Prostate gland (tissue), 2 donors: ENCODE data around the gene OR8D1. TPM values are rescaled to one million over a fixed set of nuclear protein-coding genes. Genes with fewer than 3 reads are reported as not detected.

Experiments
- DNase-seq: peaks from one replicate; pipeline ENCODE4 v3.0.0-alpha.2; 2019; ENCODE audit warnings: low spot score
- H3K27ac ChIP-seq, 2 donors: fragments of 200-600 bp; sonication (generic); 2 replicates each; pipeline ENCODE4 v1.5.1; 2017 to 2019
- H3K27me3 ChIP-seq: fragments of 200-600 bp; sonication (generic); replicated peaks from 2 replicates; pipeline ENCODE4 v1.5.1; 2019; ENCODE audit not compliant: insufficient read depth
- H3K36me3 ChIP-seq, 2 donors: fragments of 200-600 bp; sonication (generic); 1 replicate in 1 of 2; 2 replicates in 1 of 2; pipeline versions ENCODE4 v1.5.1 to v1.8.1; 2017 to 2019
- H3K4me1 ChIP-seq: fragments of 200-600 bp; sonication (generic); replicated peaks from 2 replicates; pipeline ENCODE4 v1.5.1; 2019
- H3K4me3 ChIP-seq, 2 donors: fragments of 200-600 bp; sonication (generic); 2 replicates each; pipeline ENCODE4 v1.5.1; 2017 to 2019
- H3K9me3 ChIP-seq: fragments of 200-600 bp; sonication (generic); 2 replicates; pipeline ENCODE4 v1.5.1; 2017
- POLR2A ChIP-seq: fragments of 450-650 bp; IDR thresholded peaks from one replicate; pipeline ENCODE4 v1.6.1; 2016; ENCODE audit warnings: antibody characterized with exemption, mild to moderate bottlenecking
- POLR2AphosphoS5 ChIP-seq: sonication (generic); formaldehyde crosslinking; IDR thresholded peaks from one replicate; pipeline ENCODE4 v1.6.1; 2017; ENCODE audit warnings: antibody characterized with exemption
- WGBS: methylation state at CpG from one replicate; pipeline ENCODE4 v1.1.5; 2018; 5-methylcytosine and 5-hydroxymethylcytosine counted together
- intact Hi-C: fragments of 100-400 bp; cut with DNase I; formaldehyde crosslinking; loops from one replicate; pipeline ENCODE4 v1.14.2; 2022
- total RNA-seq, 2 donors: library from RNA; depleted of rRNA; stranded (reverse); fragments of >200 nt; gene quantifications; one replicate each; pipeline ENCODE4 v1.1.0, GENCODE V29; 2016
- TF ChIP-seq, protein P1 (sequence below), 4 experiments: fragments of 200-600 bp in 2 of 4; fragments of 450-650 bp in 2 of 4; sonication (generic) in 2 of 4; IDR thresholded peaks; 1 replicate in 3 of 4; 2 replicates in 1 of 4; pipeline ENCODE4 v1.5.1; 2016 to 2019; ENCODE audit warnings: antibody characterized with exemption in 4 of 4, mild to moderate bottlenecking in 2 of 4, moderate library complexity in 2 of 4

Gene OR8D1
- total RNA-seq, 2 donors from 2014 or later: not detected

DNA sequence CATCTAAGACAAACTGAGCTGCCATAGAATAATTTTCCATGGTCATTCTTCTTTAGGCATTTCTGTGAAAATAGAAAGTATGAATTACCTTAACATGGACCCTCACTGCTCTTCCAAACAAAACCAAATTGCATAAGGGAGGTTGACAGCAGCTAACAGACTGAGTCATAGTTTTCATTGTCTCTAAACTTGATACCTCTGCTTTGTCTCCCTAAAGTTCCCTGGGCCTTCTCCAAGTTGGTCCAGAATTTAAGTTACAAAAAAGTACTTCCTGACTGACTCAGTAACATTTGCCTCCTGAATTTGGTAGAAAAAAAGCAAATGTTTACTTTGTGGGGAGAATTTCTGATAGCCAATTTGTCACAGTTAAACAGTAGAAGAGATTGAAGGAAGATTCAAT is 3.0 kb downstream of the OR8D1 start:
- Histone ChIP-seq H3K4me1 (no peaks in the 10 kb centered on the region), H3K4me3 (no peak overlapping the region), H3K27me3 (no peaks in the 10 kb centered on the region), H3K9me3 (no peaks in the 10 kb centered on the region), H3K27ac (no peak overlapping the region), H3K36me3 (no peaks in the 10 kb centered on the region)
- DNase-seq: no peak
- TF ChIP-seq POLR2AphosphoS5 (no peak), POLR2A (no peak)
- TF ChIP-seq, protein P1, sequence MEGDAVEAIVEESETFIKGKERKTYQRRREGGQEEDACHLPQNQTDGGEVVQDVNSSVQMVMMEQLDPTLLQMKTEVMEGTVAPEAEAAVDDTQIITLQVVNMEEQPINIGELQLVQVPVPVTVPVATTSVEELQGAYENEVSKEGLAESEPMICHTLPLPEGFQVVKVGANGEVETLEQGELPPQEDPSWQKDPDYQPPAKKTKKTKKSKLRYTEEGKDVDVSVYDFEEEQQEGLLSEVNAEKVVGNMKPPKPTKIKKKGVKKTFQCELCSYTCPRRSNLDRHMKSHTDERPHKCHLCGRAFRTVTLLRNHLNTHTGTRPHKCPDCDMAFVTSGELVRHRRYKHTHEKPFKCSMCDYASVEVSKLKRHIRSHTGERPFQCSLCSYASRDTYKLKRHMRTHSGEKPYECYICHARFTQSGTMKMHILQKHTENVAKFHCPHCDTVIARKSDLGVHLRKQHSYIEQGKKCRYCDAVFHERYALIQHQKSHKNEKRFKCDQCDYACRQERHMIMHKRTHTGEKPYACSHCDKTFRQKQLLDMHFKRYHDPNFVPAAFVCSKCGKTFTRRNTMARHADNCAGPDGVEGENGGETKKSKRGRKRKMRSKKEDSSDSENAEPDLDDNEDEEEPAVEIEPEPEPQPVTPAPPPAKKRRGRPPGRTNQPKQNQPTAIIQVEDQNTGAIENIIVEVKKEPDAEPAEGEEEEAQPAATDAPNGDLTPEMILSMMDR (IDR thresholded peaks at IDR 0.05): no peak
- intact Hi-C loops: no loop called here

DNA sequence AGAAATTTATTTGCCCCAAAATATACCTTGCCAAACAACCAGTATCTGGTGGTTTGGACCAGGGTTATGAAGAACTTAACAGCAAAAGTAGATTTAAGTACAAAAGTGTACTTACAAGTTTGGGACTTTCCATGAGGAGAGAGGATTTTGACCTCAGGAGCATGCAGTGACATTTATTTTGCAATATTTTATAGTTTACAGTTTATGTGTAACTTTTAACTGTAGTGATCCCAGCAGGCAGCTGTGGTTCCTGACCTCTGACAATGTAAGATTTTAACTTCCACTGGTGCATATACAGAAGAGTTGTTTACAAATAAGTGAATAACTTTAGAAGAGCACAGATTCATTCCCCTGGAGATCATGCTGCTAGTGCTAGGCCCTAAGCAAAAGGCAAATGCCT is 6.7 kb downstream of the OR8D1 start:
- no peak for DNase-seq
- intact Hi-C loops: no loop called here
- no peaks in the 10 kb centered on the region for H3K36me3 ChIP-seq
- H3K27me3 ChIP-seq: no peaks in the 10 kb centered on the region
- H3K27ac ChIP-seq: no peak overlapping the region
- no peaks in the 10 kb centered on the region for H3K4me1 ChIP-seq
- no peak overlapping the region for H3K4me3 ChIP-seq
- no peaks in the 10 kb centered on the region for H3K9me3 ChIP-seq
- no peak for TF ChIP-seq POLR2A
- TF ChIP-seq, protein P1 (IDR thresholded peaks at IDR 0.05): no peak
- TF ChIP-seq POLR2AphosphoS5: no peak

DNA sequence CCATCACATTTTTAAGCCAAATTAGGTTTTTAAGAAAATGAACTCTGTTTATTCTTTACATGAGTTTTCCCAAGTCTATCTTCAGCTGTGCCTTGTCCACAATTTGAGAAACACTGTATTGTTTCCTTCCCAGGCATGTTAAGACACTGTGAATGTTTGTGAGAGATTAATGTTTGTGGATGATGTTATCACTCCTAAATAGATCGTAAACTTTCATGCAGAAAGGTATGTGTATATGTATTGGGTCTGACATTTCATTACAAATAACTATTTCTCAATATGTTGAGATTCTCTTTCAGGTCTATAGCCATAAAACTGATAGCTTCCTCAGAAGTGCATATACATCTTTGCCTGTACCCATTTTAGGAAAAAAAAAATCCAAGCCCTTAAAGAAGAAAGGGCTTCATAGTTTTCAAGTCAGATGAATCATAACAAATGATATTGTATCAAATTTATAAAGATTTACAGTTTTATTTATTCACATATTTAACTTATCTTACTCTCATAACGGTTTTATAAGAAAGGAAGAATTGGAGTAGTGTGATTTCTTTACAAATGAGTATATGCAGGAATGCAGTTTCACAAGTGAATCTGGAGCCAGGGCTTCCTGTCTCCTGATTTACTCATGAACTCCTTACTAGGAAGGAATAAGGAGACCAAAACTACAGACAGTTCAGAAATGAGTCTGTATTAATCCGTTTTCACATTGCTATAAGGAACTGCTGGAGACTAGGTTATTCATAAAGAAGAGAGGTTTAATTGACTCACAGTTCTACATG is 11.2 kb downstream of the OR8D1 start:
- WGBS: 23% methylated on average over 3 of the region's 3 CpGs
- no peak for DNase-seq
- Histone ChIP-seq H3K27me3 (no peaks in the 10 kb centered on the region), H3K4me1 (no peaks in the 10 kb centered on the region), H3K9me3 (no peaks in the 10 kb centered on the region), H3K4me3 (no peak overlapping the region), H3K36me3 (no peaks in the 10 kb centered on the region), H3K27ac (no peak overlapping the region)
- intact Hi-C loops: no loop called here
- TF ChIP-seq, protein P1 (IDR thresholded peaks at IDR 0.05): no peak
- TF ChIP-seq POLR2A: no peak
- TF ChIP-seq POLR2AphosphoS5: no peak

DNA sequence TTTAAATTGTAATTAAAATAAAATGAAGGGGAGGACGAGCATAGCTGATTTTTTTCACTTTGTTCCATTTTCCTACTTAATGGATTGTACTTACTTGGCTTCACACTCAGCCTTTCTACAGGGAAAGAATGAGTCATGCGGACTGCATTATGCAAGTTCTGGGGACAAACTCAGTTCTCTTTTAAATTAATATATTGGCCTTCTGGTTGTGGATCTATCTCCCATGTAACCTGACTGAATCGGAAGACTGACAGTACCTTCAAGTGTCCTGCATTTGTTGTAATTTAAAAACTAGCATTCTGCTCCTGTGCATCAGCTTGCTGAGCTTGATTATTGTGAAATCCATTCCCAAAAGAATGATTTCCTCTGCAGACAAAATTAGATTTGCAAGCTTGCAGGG is 12.2 kb downstream of the OR8D1 start:
- Histone ChIP-seq H3K36me3 (no peaks in the 10 kb centered on the region), H3K9me3 (no peaks in the 10 kb centered on the region), H3K4me1 (no peaks in the 10 kb centered on the region), H3K27me3 (no peaks in the 10 kb centered on the region), H3K27ac (no peak overlapping the region), H3K4me3 (no peak overlapping the region)
- 53% methylated on average over 3 of the region's 3 CpGs for WGBS
- intact Hi-C loops: no loop called here
- TF ChIP-seq POLR2AphosphoS5 (no peak), POLR2A (no peak)
- TF ChIP-seq, protein P1 (IDR thresholded peaks at IDR 0.05): no peak
- DNase-seq: no peak

DNA sequence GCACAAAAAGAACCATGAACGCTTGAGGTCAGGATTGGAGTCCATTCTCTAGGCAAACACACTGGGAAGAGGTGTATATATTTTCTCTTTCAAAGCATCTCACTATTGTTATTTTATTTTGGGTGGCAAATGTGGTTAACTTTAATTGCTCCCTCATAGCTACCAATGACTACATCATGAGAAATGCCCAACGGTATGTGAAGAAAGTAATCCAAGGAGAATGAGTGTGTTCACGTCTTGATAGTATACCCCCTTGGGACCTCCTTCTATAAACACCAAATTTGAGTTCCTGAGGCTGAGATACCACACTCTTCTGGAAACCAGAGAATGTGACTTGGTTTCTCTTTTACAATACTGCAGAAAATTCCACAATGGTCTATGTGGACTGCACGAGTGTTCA is 15.8 kb downstream of the OR8D1 start:
- Histone ChIP-seq H3K27ac (no peak overlapping the region), H3K27me3 (no peaks in the 10 kb centered on the region), H3K4me1 (no peaks in the 10 kb centered on the region), H3K4me3 (no peak overlapping the region), H3K9me3 (no peaks in the 10 kb centered on the region), H3K36me3 (no peaks in the 10 kb centered on the region)
- WGBS: 86% methylated on average over 4 of the region's 4 CpGs
- no peak for TF ChIP-seq POLR2A
- TF ChIP-seq, protein P1 (IDR thresholded peaks at IDR 0.05): no peak
- no peak for TF ChIP-seq POLR2AphosphoS5
- intact Hi-C loops: no loop called here
- no peak for DNase-seq
